Uterus (tissue), 2 donors: ENCODE measurements around the gene SLC27A2.

Experiments
- CTCF ChIP-seq, 4 experiments: fragments of 200-600 bp in 2 of 4; fragments of 450-650 bp in 2 of 4; sonication (generic) in 2 of 4; IDR thresholded peaks; one replicate each; pipeline ENCODE4 v1.5.1; 2016 to 2019; ENCODE audit warnings: antibody characterized with exemption in 4 of 4, mild to moderate bottlenecking in 2 of 4, moderate library complexity in 1 of 4
- POLR2A ChIP-seq, 2 donors: fragments of 450-650 bp; IDR thresholded peaks; one replicate each; pipeline ENCODE4 v1.6.1; 2016; ENCODE audit warnings: antibody characterized with exemption in 2 of 2, mild to moderate bottlenecking in 1 of 2, moderate library complexity in 1 of 2

GRCh38 chr15:50151476-50151875 lies 30.5 kb upstream of the SLC27A2 start:
- TF ChIP-seq POLR2A (IDR thresholded peaks at IDR 0.05) (no peak), CTCF (IDR thresholded peaks at IDR 0.05) (no peak)
